ENCODE measurements around the gene OR7G1. TPM values are rescaled to one million over a fixed set of nuclear protein-coding genes. Genes with fewer than 3 reads are reported as not detected.

OR7G1 gene, protein sequence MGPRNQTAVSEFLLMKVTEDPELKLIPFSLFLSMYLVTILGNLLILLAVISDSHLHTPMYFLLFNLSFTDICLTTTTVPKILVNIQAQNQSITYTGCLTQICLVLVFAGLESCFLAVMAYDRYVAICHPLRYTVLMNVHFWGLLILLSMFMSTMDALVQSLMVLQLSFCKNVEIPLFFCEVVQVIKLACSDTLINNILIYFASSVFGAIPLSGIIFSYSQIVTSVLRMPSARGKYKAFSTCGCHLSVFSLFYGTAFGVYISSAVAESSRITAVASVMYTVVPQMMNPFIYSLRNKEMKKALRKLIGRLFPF
- not detected for polyA plus RNA-seq (2012; ENCODE audit: insufficient read depth, insufficient read length)

DNA sequence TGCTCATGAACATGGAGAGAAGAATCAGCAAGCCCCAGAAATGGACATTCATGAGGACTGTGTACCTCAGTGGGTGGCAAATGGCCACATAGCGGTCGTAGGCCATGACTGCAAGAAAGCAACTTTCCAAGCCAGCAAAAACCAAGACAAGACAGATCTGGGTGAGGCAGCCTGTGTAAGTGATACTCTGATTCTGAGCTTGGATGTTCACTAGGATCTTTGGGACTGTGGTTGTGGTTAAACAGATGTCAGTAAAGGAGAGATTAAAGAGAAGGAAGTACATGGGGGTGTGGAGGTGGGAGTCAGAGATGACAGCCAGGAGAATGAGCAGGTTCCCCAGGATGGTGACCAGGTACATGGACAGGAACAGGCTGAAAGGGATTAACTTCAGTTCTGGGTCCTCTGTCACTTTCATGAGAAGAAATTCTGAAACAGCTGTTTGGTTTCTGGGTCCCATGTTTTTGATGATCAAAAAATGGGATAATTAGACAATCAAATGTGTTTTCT, at the start of gene OR7G1:
OR7G1 (minus strand) TSS at position 457 of the 507 bp plus-strand sequence; CDS start at position 457, 0 bp downstream.
- DNase-seq (ENCODE audit: low read depth, low spot score): no peak
- no peak within 1 kb of the TSS for H3K4me3 ChIP-seq (ENCODE audit: low read length)

DNA sequence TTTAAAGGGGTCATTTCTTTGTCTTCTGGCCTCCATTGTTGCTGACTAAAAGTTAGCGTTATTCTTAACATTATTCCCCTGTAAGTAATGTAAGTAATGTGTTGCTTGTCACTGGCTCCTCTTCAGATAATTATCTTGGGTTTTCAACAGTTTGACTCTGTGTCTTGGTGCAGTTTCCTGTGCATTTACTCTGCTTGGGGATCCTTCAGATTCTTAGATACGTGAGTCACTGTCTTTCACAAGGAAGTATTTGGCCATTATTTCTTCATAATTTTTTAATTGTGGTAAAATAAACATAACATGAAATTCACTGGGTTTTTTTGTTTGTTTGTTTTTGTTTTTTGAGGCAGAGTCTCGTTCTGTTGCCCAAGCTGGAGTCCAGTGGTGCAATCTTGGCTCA, 49.7 kb upstream of the OR7G1 start:
- DNase-seq (ENCODE audit: low read depth, low spot score): no peak
- no peak overlapping the region for H3K4me3 ChIP-seq (ENCODE audit: low read length)

DNA sequence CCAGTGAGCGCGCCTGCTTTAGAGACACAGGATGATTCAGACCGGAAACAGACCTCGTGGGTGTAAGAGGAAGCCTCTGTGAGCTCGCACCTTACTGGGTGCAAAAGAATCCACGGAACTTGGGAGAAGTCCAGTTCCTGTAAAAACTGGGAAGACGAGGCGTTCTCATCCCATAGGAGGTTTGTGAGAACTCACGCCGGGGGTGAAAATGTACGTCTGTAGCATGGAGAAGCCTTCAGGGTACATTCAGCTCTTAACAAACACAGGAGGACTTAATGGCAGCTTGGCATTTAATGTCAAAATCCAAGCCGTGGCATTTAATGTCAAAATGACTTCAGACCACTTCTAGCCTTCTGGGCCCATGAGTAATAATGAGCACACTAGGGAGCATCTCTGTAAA, 45.9 kb upstream of the OR7G1 start:
- no peak overlapping the region for H3K4me3 ChIP-seq (ENCODE audit: low read length)

DNA sequence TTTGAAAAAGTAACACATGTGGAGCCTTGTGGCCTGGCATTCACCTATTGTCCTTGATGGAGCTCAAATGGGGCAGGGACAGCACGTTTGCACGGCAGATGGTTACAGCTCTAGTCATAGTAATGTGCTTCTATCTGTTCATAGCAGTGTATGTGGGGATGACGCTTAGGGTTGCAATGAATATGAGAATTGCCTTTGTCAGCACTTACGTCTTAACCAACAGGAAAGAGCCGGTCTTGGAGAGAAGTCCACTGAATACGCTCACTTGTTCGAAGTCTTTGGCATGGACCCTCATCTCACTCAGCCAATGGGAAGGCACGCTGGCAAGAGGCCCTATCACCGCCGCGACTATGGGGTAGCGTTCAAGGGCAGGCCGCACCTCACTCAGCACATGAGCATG, 44.3 kb upstream of the OR7G1 start:
- DNase-seq (ENCODE audit: low read depth, low spot score): no peak

More for the DNA sequence above, 45.9 kb upstream of the OR7G1 start:
- DNase-seq (ENCODE audit: low read depth, low spot score): no peak

DNA sequence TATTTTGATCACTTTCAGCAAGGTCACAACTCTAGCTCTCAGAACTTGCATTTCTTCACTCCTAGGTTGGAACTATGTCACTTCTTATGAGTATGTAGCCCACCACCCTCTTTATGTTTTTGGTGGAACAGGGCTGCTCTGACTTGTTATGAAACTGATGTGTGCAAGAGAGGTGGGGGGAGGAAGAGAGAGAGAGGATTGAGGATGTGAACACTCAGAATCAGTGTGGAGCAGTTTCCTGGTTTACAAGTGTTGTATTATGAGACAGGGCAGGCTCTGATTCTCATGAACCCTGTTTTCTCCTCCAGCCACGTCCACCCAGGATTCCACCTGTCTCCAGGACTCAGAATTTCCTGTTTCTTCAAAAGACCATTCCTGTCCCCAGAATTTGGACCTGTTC, 40.7 kb upstream of the OR7G1 start:
- no peak overlapping the region for H3K4me3 ChIP-seq (ENCODE audit: low read length)
- no peak for DNase-seq (ENCODE audit: low read depth, low spot score)

More for the DNA sequence above, 44.3 kb upstream of the OR7G1 start:
- H3K4me3 ChIP-seq (ENCODE audit: low read length): no peak overlapping the region

DNA sequence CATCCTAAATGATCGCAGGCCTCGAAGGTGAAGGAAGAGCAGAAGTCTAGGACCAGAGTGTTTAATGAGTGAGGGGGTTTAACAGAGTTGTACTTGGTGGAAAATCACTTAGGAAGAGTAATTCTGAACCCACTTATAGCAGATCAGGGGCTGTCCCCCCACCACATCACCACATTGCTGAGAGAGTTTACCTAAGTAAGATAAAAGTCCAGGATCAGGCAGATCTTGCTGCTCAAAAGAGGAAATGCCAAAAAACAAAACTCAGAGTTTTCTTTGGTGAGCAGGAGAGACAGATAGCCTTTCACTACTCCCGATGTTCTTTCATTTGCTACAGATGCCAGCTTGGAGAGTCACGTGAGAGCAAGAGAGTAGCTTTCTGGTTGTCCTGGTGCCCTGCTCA, 40.0 kb upstream of the OR7G1 start:
- H3K4me3 ChIP-seq (ENCODE audit: low read length): no peak overlapping the region
- no peak for DNase-seq (ENCODE audit: low read depth, low spot score)

DNA sequence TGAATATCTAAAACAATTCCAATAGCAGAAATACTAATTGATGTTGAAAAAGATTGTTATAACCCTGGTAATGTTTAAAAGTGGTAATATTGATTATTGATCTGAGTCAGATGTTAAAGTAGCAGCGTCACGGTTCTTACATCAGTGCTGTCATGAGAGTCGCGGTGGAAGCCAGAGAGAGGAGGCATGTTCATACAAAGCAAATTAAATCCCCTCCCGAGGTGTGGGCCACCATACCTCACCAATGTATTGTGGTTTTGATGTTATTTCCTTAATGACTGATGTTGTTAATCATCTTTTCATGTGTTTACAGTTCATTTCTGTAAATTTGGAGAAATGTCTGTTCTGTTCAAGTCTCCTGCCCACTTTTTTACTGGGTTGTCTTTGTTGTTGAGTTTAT, 35.8 kb upstream of the OR7G1 start:
- no peak overlapping the region for H3K4me3 ChIP-seq (ENCODE audit: low read length)
- DNase-seq (ENCODE audit: low read depth, low spot score): no peak

DNA sequence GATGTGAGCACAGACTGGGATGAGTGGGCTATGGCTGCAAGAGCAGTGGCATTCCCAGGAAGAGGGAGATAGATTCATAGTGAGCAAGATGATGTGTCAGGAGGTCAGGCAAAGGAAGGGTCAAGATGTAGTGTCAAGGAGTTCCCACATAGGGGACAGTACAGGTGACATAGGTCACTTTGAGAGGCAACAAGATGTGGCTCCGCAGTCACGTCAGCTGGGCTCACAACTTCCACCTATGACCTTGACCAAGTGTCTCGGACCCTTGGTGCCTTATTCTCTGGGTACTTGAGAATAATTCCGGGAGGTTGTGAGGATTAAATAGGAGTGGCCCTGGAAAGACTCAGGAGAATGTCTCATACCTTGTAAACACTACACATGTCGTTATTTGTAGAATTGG, 35.1 kb upstream of the OR7G1 start:
- no peak overlapping the region for H3K4me3 ChIP-seq (ENCODE audit: low read length)
- no peak for DNase-seq (ENCODE audit: low read depth, low spot score)

DNA sequence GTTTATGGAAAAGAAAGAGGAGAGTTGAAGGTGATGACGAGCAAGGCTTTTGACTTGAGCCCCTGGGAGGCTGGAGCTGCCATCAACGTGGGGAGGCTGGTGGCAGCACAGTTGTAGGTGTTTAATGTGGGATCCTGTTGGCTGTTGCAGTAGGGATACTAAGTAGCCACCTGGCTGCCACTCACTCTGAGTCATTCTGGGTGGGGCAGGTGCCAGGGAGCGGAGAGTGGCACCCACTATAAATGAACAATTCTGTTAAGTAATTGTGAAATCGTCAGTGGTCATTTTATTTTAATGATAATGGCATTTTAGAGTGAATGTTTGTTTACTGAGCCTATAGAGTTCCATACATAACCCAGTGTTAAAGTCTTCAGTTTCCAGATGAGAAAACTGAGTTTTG, 34.4 kb upstream of the OR7G1 start:
- no peak overlapping the region for H3K4me3 ChIP-seq (ENCODE audit: low read length)
- DNase-seq (ENCODE audit: low read depth, low spot score): no peak

DNA sequence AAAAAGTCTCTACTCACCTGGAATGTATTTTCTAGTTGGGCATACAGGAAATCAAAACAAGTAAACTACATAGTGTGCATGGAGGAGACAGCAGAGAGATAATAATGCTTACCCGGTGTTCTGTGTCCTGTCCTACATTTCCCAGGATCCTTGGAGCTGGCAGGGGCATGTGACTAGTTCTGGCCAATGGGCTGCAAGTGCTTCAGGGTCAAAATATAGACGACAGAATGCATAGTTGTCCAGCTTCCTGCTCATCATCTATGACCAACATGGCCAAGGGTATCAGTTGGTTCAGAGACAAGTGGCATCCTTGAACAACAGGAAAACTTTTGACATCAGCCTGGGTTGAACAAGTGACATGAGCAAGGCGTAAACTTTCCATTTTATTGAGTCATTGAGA, 33.1 kb upstream of the OR7G1 start:
- no peak overlapping the region for H3K4me3 ChIP-seq (ENCODE audit: low read length)
- no peak for DNase-seq (ENCODE audit: low read depth, low spot score)

DNA sequence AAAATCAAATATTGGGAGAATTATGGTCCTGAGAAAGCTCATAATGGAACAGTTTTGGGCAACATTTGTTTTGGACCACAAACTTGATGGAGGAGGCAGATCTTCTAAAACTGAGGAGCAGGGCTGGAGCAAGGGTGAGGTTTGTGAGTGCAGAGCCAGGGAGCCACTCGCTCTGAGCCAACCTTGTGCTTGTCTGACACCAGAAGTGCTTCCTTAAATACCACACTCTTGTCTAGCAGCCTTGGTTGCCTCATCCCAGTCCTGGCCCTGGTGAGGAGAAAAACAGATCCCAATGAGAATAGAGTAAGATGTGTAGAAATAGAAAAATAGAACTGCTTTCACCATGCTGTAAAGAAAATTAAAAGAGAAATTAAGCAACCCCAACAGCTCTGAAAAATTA, 31.3 kb upstream of the OR7G1 start:
- DNase-seq (ENCODE audit: low read depth, low spot score): no peak
- no peak overlapping the region for H3K4me3 ChIP-seq (ENCODE audit: low read length)

DNA sequence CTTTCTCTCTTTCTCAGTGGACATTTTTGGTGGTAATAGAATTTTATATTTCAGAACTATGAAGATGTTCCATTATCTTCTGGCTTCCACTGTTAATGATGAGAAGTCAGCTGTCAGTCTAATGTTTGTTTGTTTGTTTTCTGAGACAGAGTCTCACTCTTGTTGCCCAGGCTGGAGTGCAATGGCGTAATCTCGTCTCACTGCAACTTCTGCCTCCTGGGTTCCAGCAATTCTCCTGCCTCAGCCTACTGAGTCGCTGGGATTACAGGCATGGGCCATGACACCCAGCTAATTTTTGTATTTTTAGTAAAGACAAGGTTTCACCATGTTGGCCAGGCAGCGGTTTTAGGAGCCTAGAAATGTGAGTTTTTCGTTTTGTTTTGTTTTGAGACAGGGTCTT, 29.4 kb upstream of the OR7G1 start:
- H3K4me3 ChIP-seq (ENCODE audit: low read length): no peak overlapping the region
- DNase-seq (ENCODE audit: low read depth, low spot score): no peak

DNA sequence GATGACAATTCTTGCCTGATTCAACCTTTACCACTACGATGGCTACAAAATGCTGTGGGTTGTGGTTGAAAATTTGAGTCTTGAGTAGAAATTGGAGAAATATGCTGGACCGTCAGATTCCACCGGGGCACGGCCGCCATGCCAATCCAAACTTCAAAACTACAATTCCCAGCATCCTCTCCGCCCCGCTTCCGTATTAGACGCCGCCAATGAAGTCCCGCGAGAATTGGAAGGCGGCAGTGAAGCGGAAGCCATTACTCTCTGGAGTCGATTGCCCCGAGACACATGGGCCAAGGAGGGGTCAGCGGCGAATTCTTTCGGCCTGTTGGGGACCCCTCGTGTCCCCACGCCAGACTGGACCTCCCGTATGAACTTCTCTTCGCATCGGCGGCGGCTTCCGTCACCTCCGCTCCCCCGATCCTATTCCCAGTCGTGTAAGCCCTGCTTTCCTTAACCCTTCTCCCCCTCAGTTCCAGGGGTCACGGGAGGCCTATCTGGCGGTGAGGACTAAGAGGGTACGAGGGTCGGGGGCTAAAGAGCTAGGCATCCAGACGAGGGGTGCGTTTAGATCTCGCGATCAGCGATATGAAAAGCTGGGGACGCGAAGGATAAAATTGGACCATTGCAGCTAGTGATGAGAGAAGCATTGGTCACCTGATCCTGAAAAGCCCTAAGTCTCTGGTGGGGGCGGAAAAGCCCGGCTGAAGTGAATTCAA, 24.8 kb upstream of the OR7G1 start, which contains the start of gene ZNF317:
ZNF317 (plus strand) TSS at position 239 of the 716 bp plus-strand sequence. CDS start 15,620 bp downstream, outside the sequence.
- peak within 1 kb of the TSS; percentile 99 for H3K4me3 ChIP-seq (ENCODE audit: low read length)
- peak; percentile 85 for DNase-seq (ENCODE audit: low read depth, low spot score)

DNA sequence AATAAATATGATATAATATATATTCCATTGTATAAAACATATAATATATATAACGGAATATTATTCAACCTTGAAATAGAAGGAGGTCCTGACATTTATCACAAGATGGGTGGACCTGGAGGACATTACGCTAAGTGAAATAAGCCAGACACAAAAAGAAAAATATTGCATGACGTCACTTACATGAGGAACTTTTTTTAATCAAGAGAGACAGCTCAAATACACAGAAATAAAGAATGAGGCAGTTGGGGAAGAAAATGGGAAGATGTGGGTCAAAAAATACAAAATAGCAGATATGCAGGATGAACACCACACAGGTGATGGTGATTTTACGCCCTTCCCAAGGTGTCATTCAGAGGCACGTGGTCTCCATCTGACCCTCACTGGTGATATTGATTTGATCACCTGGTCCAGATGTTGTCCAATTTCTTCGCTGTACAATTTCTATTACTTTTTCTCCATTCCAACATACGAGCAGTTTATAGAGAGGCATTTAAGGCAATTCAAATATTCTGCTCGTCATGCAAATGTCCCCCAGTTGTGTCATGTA, 24.1 kb upstream of the OR7G1 start:
- H3K4me3 ChIP-seq (ENCODE audit: low read length): peak overlapping the region; percentile 99
- no peak for DNase-seq (ENCODE audit: low read depth, low spot score)

DNA sequence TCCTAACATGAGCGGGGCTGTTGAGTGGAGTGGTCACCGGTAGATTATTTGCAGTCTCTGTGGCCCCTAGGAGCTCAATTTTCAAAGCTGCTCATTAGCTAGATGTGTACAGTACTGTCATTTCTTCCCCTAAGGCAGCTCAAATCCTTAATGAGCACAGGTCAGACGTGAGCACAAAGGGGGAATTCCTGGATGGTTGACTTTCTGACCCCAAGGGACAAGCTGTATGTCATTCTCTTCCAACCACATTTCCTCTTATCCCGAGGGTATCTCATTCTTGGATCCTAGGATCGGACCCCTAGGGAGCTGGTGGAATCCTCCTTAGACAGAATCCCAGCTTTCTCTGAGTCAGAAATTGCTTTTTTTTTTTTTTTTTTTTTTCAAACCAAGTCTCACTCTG, 16.9 kb upstream of the OR7G1 start:
- no peak overlapping the region for H3K4me3 ChIP-seq (ENCODE audit: low read length)
- DNase-seq (ENCODE audit: low read depth, low spot score): no peak

DNA sequence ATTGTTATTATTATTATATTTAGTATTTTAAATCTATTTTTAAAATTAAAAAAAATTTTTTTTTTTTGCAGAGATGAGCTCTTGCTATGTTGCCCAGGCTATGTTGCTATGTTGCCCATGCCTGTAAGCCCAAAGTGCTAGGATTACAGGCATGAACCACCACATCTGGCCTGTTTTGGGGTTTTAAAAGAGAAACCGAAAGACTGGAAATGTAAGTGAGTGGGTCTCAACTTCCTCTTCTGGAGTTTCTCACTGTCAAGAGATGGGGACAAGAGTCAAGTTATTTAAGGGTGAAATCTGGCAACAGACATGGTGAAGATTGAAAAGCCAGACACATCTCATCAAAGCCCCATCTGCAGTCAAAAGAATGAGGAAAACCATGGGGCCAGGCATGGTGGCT, 15.4 kb upstream of the OR7G1 start:
- peak; percentile 39 for DNase-seq (ENCODE audit: low read depth, low spot score)
- H3K4me3 ChIP-seq (ENCODE audit: low read length): no peak overlapping the region

DNA sequence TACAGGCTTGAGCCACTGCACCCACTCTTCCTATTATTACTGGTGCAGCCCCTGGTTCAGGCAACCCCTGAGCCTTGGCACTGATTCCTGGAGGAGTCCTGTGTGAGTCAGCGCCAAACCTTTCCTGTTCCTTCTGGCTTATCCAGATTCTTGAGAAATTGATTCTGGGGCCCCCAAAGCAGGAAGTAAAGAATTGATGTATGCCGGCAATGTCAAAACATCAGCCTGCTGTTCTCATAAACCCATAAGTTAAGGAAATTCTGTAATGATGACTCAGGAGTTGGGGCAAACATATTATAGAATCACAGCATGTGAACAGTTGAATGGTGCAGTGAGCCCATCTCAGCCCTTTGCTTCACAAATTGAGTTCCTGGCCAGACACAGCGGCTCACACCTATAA, 12.6 kb upstream of the OR7G1 start:
- H3K4me3 ChIP-seq (ENCODE audit: low read length): no peak overlapping the region
- DNase-seq (ENCODE audit: low read depth, low spot score): no peak

DNA sequence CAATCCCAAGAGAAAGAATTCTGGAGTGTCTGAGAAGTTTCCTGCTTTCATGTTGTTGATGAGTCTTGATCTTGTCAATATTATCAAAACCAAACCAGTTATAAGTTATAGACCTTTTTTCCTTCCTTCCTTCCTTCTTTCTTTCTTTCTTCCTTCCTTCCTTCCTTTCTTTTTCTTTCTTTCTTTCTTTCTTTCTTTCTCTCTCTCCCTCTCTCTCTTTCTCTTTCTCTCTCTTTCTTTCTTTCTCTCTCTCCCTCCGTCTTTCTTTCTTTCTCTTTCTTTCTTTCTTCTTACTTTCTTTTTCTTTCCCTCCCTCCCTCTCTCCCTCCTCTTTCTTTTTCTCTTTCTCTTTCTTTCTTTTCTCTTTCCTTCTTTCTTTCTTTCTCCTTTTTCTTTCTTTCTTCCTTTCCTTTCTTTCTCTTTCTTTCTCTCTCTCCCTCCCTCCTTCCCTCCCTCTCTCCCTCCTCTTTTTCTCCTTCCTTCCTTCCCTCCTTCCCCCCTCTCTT, 11.4 kb upstream of the OR7G1 start, which contains the start of gene OR7G3:
OR7G3 (minus strand) TSS at position 51 of the 506 bp plus-strand sequence; CDS start at position 51, 0 bp downstream.
- DNase-seq (ENCODE audit: low read depth, low spot score): no peak
- no peak within 1 kb of the TSS for H3K4me3 ChIP-seq (ENCODE audit: low read length)

DNA sequence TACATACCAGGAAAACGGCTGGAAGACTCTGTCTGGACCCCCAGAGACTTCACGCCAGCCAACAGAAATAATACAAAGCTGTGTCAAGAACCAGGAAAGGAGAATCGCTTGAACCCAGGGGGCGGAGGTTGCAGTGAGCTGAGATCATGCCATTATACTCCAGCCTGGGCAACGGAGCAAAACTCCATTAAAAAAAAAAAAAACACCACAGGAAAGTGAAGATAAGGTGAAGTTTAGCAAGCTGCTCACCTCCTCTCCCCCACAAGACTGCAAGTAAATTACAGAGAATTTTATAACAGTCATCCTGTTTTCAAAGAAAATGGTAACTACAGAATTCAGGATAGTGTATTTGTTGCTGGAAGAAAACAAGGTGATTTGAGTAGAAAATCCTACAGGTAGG, 984 bp upstream of the OR7G1 start:
- no peak for DNase-seq (ENCODE audit: low read depth, low spot score)

DNA sequence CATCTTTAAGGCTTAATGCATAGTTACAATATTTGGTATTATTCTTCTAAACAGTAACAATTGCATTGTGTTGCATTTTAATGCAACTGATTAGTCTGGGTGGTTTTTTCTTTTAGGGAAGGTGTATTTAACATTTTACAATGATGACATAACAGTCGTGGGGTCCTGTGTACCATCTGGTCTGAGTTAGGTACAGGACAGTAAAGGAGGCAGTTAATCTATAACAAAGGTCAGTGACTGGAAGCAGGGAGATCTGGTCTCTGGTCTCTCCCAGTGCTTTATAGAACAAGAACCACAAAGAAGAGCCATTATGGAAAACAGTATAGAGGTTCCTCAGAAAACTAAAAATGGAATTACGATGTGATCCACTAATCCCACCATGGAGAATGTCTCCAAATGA, 5.6 kb downstream of the OR7G1 start:
- H3K4me3 ChIP-seq (ENCODE audit: low read length): no peak overlapping the region
- no peak for DNase-seq (ENCODE audit: low read depth, low spot score)

More for the DNA sequence above, 984 bp upstream of the OR7G1 start:
- no peak overlapping the region for H3K4me3 ChIP-seq (ENCODE audit: low read length)
